ENCODE measurements around the gene PTPN13.

Gene PTPN13

GRCh38 chr4:86586160-86586572, 7.9 kb upstream of the PTPN13 start:
- TF ChIP-seq, protein P1, sequence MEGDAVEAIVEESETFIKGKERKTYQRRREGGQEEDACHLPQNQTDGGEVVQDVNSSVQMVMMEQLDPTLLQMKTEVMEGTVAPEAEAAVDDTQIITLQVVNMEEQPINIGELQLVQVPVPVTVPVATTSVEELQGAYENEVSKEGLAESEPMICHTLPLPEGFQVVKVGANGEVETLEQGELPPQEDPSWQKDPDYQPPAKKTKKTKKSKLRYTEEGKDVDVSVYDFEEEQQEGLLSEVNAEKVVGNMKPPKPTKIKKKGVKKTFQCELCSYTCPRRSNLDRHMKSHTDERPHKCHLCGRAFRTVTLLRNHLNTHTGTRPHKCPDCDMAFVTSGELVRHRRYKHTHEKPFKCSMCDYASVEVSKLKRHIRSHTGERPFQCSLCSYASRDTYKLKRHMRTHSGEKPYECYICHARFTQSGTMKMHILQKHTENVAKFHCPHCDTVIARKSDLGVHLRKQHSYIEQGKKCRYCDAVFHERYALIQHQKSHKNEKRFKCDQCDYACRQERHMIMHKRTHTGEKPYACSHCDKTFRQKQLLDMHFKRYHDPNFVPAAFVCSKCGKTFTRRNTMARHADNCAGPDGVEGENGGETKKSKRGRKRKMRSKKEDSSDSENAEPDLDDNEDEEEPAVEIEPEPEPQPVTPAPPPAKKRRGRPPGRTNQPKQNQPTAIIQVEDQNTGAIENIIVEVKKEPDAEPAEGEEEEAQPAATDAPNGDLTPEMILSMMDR (conservative IDR thresholded peaks at IDR 0.05; ENCODE audit: low read depth): no peak
- DNase-seq (ENCODE audit: low spot score): peak; percentile 74
- CTCF ChIA-PET: interaction anchor here (0.6 kb wide), 1 partner anchor 352 kb away, joined by 7 read pairs; no protein-coding TSS in a partner anchor
- POLR2A ChIA-PET (ENCODE audit: low non-redundant PET): no interaction called here
- no peak overlapping the region for H3K27ac ChIP-seq

DNA sequence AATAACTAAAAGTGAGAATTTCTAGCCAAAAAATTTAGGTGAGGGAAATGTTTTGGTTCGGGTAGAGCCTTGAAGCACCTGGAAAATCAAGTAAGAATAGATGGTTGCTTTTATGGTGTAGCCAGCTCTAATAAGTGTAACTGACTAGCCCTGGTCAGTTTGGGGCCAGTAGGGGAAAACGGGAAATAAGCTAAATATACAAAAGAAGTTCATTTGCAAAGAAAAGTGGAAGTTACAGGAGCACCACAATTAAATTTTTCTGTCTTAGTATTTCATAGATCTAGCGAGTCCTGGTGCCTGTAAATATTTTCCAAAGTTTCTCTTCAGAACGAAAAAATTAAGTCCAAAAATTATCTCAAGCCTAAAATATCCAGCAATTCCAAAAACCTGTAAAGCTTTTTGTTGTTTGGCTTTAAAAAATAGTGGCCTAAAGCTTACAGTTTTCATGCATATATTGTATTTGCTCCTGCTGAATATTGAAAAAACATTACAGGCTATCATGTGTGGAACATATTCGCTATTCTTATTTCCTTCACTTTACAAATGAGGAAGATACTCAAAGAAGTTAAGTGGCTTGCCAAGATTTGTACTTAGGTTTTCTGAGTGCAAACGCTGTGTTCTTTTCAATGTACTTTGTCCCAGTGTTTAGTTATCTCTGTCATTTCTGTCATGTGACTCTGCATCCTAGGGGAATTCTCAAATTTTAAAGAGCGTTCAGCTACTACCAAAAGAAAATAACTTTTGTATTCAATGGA, 7.3 kb upstream of the PTPN13 start:
- H3K27ac ChIP-seq: no peak overlapping the region
- CTCF ChIA-PET: interaction anchor here (0.6 kb wide), 2 partner anchors 290 to 353 kb away, joined by 3 to 7 read pairs; no protein-coding TSS in a partner anchor
- no peak for DNase-seq (ENCODE audit: low spot score)
- TF ChIP-seq, protein P1 (conservative IDR thresholded peaks at IDR 0.05; ENCODE audit: low read depth): no peak
- POLR2A ChIA-PET (ENCODE audit: low non-redundant PET): no interaction called here

- CTCF ChIA-PET: interaction anchor here (0.6 kb wide), 1 partner anchor 289 kb away, joined by 3 read pairs; no protein-coding TSS in a partner anchor
- POLR2A ChIA-PET (ENCODE audit: low non-redundant PET): no interaction called here
- TF ChIP-seq, protein P1 (conservative IDR thresholded peaks at IDR 0.05; ENCODE audit: low read depth): no peak
- peak overlapping the region; percentile 53 for H3K27ac ChIP-seq
- no peak for DNase-seq (ENCODE audit: low spot score)
These were observed 6.6 kb upstream of the PTPN13 start for GRCh38 chr4:86587381-86588140.

DNA sequence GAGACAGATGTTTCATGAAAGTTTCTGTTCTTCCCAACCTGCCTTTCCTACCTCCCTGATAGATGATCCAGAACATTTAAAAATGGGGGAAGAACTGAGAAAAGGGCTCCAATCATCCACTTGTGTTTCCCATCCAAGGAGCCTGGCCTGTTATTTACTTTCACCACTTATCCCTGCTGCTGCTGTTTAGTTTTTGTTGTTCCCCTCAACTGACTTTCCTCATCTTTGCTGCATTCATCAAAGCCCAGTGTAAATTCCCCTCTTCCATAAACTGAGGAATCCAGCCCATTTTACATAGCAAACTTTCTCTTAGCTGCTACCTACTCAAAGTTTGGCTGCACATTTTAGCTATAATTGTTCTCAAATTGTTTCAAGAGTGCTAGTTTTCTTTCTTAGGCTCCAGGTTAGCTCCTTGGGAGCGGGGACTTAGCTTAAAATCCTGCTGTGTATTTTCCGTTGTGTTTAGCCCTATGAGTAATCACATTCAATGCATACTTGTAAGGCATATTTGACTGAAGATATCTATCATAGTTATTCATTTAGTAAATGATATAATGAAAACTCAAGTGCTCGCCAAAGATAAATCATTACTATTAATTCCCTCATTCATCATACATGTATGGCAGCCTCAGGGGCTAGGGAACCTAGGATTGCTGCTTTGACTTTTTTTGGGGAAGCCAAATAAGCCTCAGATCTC, 1.4 kb upstream of the PTPN13 start:
- TF ChIP-seq, protein P1 (conservative IDR thresholded peaks at IDR 0.05; ENCODE audit: low read depth): no peak
- peak; percentile 30 for DNase-seq (ENCODE audit: low spot score)
- no peak overlapping the region for H3K27ac ChIP-seq
- POLR2A ChIA-PET (ENCODE audit: low non-redundant PET): no interaction called here
- CTCF ChIA-PET: interaction anchor here (0.6 kb wide), 1 partner anchor 96 kb away, joined by 3 read pairs; no protein-coding TSS in a partner anchor

DNA sequence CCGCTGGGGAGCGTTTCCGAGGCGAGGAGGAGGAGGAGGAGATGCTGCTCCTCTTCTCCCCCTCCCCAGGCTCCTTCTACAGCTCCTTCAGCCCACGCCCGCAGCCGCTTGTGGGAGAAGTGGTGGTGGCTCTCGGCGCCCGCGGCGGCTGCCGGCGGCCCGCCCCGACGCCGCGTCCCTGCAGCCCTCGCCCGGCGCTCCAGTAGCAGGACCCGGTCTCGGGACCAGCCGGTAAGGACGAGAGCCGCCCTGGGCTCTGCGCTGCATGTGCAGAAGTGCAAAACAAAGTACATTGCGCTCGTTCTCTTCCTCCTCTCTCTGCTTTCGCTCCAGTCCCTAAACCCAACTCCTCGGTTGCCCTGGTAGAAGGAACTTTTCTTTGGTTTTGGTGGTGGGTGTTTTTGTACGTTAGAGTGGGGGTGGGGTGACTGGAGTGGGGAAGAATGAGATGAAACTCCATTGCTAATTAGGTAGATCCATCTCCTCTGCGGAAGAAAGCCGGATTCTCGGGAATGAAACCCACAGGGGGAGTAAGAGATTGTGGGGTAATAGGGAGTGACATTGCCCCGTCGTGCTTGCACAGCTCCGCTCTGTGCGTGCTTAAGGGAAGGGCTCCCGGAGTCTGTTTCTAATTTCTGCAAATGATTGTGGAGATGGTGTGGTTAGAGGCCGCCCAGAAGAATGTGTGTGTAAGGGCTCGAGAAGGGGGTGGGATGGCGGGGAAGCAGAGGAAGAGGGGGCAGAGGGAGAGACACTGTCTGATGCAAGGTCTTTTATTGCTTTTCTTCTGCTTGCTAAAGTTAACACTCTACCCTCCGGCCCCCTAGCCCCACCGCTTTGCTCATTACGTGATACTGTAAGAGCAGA, 677 bp downstream of the PTPN13 start:
- peak overlapping the region; percentile 89 for H3K27ac ChIP-seq
- POLR2A ChIA-PET (ENCODE audit: low non-redundant PET): no interaction called here
- TF ChIP-seq, protein P1 (conservative IDR thresholded peaks at IDR 0.05; ENCODE audit: low read depth): no peak; the same call in 1 of the 2 replicates
- CTCF ChIA-PET: interaction anchor here (0.6 to 1.3 kb wide), 7 partner anchors 45 to 317 kb away, joined by 3 to 8 read pairs (median 3); no protein-coding TSS in a partner anchor
- peak; percentile 46 for DNase-seq (ENCODE audit: low spot score)

Data from RWPE1 (cell line).